NB4 (cell line): ENCODE data around the gene OR6C76.

Source experiments
- CTCF ChIP-seq: IDR thresholded peaks from one replicate; pipeline ENCODE4 v1.5.1; 2012; ENCODE audit warnings: low read depth, low read length
- TF ChIP-seq, protein P1 (sequence below): IDR thresholded peaks from 2 replicates; pipeline ENCODE4 v1.6.1; 2011; ENCODE audit warnings: low read depth, low read length

DNA sequence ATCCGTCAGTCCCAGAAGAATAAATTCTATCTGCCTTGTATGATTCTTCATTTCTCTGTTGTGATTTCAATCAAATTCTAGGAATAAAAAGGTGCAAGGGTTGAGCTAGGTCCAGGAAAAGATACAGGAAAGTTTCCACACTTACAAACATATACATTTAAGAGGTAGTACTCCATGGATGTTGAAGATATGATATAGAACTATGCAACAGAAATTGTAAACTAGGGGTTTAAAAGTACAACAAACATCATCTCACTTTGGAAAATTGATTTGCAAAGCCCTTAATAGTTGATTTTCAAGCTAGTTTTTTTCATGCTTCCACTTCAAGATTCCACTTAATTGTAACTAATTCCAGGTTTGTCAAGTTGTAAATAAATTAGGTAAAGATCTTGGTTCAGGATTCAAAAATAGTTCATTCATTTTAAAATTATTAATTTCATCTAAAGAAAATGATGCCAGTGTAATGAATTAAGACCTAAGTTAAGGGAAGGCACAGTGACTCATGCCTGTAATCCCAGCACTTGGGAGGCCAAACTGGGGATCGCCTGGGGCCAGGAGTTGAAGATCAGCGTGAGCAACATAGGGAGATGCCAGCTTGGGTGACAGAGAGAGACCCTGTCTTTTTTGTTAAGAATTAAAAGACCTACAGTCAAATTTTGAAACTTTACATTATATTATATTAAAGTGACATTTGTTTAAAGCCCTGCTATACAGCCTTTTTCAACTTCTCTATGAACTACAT, 44.2 kb downstream of the OR6C76 start, which contains the start of gene OR6C70:
- TF ChIP-seq CTCF, result no peak
- TF ChIP-seq, protein P1, sequence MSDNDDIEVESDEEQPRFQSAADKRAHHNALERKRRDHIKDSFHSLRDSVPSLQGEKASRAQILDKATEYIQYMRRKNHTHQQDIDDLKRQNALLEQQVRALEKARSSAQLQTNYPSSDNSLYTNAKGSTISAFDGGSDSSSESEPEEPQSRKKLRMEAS, result no peak
